PFSK-1 (cell line): ENCODE results near the gene ELP5.

Experiments used
- FOXP2 ChIP-seq: optimal IDR thresholded peaks from 2 replicates; pipeline ENCODE3; 2011; ENCODE audit warnings: borderline replicate concordance, control low read depth, inconsistent platforms; ENCODE audit not compliant: insufficient read depth; ENCODE audit errors: extremely low read length, extremely low read depth
- POLR2AphosphoS5 ChIP-seq: IDR thresholded peaks from 2 replicates; pipeline ENCODE4 v1.6.1; 2012; ENCODE audit warnings: low read depth, mild to moderate bottlenecking, control low read depth, low read length, moderate library complexity

DNA sequence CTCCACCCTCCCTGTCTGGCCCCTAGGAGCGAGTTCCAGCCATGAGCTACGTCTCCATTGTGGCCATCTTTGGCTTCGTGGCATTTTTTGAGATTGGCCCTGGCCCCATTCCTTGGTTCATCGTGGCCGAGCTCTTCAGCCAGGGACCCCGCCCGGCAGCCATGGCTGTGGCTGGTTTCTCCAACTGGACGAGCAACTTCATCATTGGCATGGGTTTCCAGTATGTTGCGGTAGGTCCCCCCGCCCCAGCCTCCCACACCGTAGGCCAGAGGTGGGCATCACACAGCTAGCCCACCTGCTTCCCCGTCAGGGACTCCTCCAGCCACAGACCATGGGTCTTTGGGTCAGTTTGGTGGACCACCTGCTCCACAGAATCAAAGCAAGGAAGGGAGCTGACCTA, 33.7 kb downstream of the ELP5 start:
- TF ChIP-seq FOXP2: no peak
- no peak for TF ChIP-seq POLR2AphosphoS5
